SU-DHL-6 (cell line): ENCODE results near the gene TIFAB.

Source experiments
- H2AFZ ChIP-seq: fragments of 200-600 bp; sonication (generic); 2 replicates; pipeline ENCODE4 v1.6.1; 2014; ENCODE audit warnings: low read depth, mild to moderate bottlenecking, moderate library complexity, mixed read lengths, antibody characterized with exemption, low read length; ENCODE audit not compliant: severe bottlenecking
- H3F3A ChIP-seq: fragments of 200-600 bp; shearing (Covaris generic); 2 replicates; pipeline ENCODE4 v1.6.0; 2016; ENCODE audit warnings: antibody characterized with exemption, mild to moderate bottlenecking; ENCODE audit not compliant: insufficient read depth
- H3K27ac ChIP-seq: fragments of 200-600 bp; sonication (generic); 2 replicates; pipeline ENCODE4 v1.5.1; 2016; ENCODE audit warnings: low read depth, mild to moderate bottlenecking, low read length, moderate library complexity, mixed read lengths
- H3K27me3 ChIP-seq: fragments of 200-600 bp; sonication (generic), shearing (Covaris generic); 2 replicates; pipeline ENCODE4 v1.6.0; 2014; ENCODE audit warnings: mild to moderate bottlenecking, low read length
- H3K36me3 ChIP-seq: fragments of 200-600 bp; sonication (generic); 2 replicates; pipeline ENCODE4 v1.6.1; 2014; ENCODE audit warnings: mild to moderate bottlenecking, low read length, mixed read lengths
- H3K4me2 ChIP-seq: fragments of 300-600, 200-600 bp; shearing (Covaris generic), sonication (generic); 2 replicates; pipeline ENCODE4 v1.6.0; 2014; ENCODE audit warnings: low read length, low read depth, mild to moderate bottlenecking; ENCODE audit not compliant: poor library complexity, severe bottlenecking
- H3K4me3 ChIP-seq: fragments of 200-600 bp; sonication (generic); 2 replicates; pipeline ENCODE4 v1.5.1; 2014; ENCODE audit warnings: antibody characterized with exemption, low read length, mild to moderate bottlenecking, mixed read lengths; ENCODE audit not compliant: insufficient read depth, poor library complexity, severe bottlenecking
- H3K79me2 ChIP-seq: fragments of 200-600 bp; sonication (generic); 2 replicates; pipeline ENCODE4 v1.6.1; 2014; ENCODE audit warnings: mild to moderate bottlenecking, low read length, moderate library complexity; ENCODE audit not compliant: insufficient read depth
- H3K9ac ChIP-seq: fragments of 200-600 bp; sonication (generic); 2 replicates; pipeline ENCODE4 v1.7.0; 2014; ENCODE audit warnings: mild to moderate bottlenecking, low read length
- H3K9me2 ChIP-seq: fragments of 200-600 bp; sonication (generic); replicated peaks from 2 replicates; pipeline ENCODE4 v1.6.1; 2014; ENCODE audit warnings: low read length; ENCODE audit not compliant: insufficient read depth
- H3K9me3 ChIP-seq: fragments of 200-600 bp; sonication (generic); 2 replicates; pipeline ENCODE4 v1.6.1; 2014; ENCODE audit warnings: low read length, mixed read lengths; ENCODE audit not compliant: insufficient read depth
- H4K20me1 ChIP-seq: fragments of 200-600 bp; sonication (generic); 2 replicates; pipeline ENCODE4 v1.6.1; 2014; ENCODE audit warnings: low read depth, mild to moderate bottlenecking, antibody characterized with exemption, low read length, moderate library complexity, mixed read lengths
- EZH2phosphoT487 ChIP-seq: fragments of 200-600 bp; sonication (generic), shearing (Covaris generic); conservative IDR thresholded peaks from 2 replicates; pipeline ENCODE4 v1.6.1; 2018; ENCODE audit warnings: mild to moderate bottlenecking, antibody characterized with exemption, low read length, moderate library complexity, mixed read lengths
- TF ChIP-seq, protein P1 (sequence below): fragments of 200-600 bp; sonication (generic); IDR thresholded peaks from one replicate; pipeline ENCODE4 v1.5.1; 2017; ENCODE audit warnings: antibody characterized with exemption, mild to moderate bottlenecking, low read length, moderate library complexity; ENCODE audit not compliant: insufficient read depth, poor library complexity, severe bottlenecking

TIFAB gene

DNA sequence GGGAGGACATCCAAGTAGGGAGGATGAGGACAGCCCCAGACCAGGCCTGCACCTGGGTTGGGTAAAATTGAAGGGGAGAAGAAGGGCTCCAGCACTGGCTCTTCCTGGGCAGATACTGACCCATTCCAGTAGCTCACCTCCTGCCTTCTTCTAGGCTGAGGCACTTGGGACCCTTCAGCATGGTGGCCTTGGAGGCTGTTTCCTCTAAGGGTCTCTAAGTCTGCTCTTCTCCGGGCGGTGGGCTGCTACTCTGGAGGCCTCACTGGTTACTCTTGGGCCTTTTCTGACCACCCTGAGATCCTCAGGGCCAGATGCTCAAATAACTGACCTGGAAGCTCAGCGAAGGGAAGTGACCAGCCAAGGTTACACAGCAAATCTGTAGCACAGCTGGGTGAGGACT, 2.8 kb upstream of the TIFAB start:
- no peaks in the 10 kb centered on the region for H3F3A ChIP-seq
- no peak for TF ChIP-seq EZH2phosphoT487
- TF ChIP-seq, protein P1, sequence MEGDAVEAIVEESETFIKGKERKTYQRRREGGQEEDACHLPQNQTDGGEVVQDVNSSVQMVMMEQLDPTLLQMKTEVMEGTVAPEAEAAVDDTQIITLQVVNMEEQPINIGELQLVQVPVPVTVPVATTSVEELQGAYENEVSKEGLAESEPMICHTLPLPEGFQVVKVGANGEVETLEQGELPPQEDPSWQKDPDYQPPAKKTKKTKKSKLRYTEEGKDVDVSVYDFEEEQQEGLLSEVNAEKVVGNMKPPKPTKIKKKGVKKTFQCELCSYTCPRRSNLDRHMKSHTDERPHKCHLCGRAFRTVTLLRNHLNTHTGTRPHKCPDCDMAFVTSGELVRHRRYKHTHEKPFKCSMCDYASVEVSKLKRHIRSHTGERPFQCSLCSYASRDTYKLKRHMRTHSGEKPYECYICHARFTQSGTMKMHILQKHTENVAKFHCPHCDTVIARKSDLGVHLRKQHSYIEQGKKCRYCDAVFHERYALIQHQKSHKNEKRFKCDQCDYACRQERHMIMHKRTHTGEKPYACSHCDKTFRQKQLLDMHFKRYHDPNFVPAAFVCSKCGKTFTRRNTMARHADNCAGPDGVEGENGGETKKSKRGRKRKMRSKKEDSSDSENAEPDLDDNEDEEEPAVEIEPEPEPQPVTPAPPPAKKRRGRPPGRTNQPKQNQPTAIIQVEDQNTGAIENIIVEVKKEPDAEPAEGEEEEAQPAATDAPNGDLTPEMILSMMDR: no peak
- no peaks in the 10 kb centered on the region for H3K36me3 ChIP-seq
- no peaks in the 10 kb centered on the region for H3K27me3 ChIP-seq
- no peaks in the 10 kb centered on the region for H3K79me2 ChIP-seq
- H3K4me3 ChIP-seq: no peak overlapping the region
- H3K4me2 ChIP-seq: no peak overlapping the region
- no peak overlapping the region for H3K27ac ChIP-seq
- no peaks in the 10 kb centered on the region for H3K9me3 ChIP-seq
- no peaks in the 10 kb centered on the region for H4K20me1 ChIP-seq
- H3K9ac ChIP-seq: no peak overlapping the region
- H3K9me2 ChIP-seq: no peaks in the 10 kb centered on the region
- H2AFZ ChIP-seq: no peak overlapping the region

GRCh38 chr5:135453613-135454012, 1.5 kb upstream of the TIFAB start:
- Histone ChIP-seq H3K27me3 (no peaks in the 10 kb centered on the region), H3K27ac (no peak overlapping the region), H3K79me2 (no peaks in the 10 kb centered on the region), H4K20me1 (no peaks in the 10 kb centered on the region), H3K9ac (no peak overlapping the region), H3K9me3 (no peaks in the 10 kb centered on the region), H3K36me3 (no peaks in the 10 kb centered on the region), H2AFZ (no peak overlapping the region), H3K4me2 (no peak overlapping the region), H3F3A (no peaks in the 10 kb centered on the region), H3K9me2 (no peaks in the 10 kb centered on the region), H3K4me3 (no peak overlapping the region)
- TF ChIP-seq EZH2phosphoT487: no peak
- TF ChIP-seq, protein P1: no peak

DNA sequence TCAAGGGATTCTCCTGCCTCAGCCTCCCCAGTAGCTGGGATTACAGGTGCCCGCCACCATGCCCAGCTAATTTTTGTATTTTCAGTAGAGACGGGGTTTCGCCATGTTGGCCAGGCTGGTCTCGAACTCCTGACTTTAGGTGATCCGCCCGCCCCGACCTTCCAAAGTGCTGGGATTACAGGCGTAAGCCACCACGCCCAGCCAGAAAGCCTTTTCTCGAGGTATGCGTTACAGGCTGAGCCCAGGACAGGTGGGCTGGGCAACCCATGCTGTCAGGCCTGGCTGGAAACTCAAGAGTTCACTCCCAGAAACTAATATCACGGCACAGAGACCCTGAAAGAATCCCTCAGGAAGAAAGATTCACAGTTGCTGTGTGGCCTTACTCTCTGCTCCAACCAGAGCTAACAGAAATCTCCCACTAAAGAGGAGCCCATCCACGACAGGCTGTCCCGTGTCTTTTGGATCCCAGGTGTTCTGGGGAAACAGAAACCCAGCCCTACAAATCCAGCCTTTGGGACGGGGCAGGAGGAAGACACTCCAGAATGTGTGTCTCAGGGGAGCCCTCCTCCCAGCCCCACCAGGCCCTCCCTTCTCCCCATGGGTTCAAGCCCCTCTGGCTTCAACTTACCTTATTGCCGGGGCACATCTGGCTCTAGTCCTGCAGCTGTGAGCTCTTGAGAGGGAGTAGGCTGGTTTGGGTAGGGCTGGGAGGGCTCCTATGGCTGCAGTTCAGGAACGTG, 400 bp downstream of the TIFAB start:
- Histone ChIP-seq H3K9me3 (no peaks in the 10 kb centered on the region), H4K20me1 (no peaks in the 10 kb centered on the region), H2AFZ (no peak overlapping the region), H3K9me2 (no peaks in the 10 kb centered on the region), H3K79me2 (no peaks in the 10 kb centered on the region), H3K4me2 (no peak overlapping the region), H3K4me3 (no peak overlapping the region), H3K27me3 (no peaks in the 10 kb centered on the region), H3K36me3 (no peaks in the 10 kb centered on the region), H3K9ac (no peak overlapping the region), H3F3A (no peaks in the 10 kb centered on the region), H3K27ac (no peak overlapping the region)
- TF ChIP-seq, protein P1: no peak
- no peak for TF ChIP-seq EZH2phosphoT487
